Stomach (tissue), 9 donors: Measurements from ENCODE around the gene ELF4. TPM values are rescaled to one million over a fixed set of nuclear protein-coding genes. Genes with fewer than 3 reads are reported as not detected.
A peak's percentile ranks its signal among the peaks of the same experiment; 100 is the strongest.

Experiments
- DNase-seq, 2 donors: peaks; one replicate each; pipeline versions ENCODE4 v3.0.0 to v3.0.0-alpha.2; 2013 to 2019
- H3K27ac ChIP-seq, 5 donors: fragments of 200-600 bp in 4 of 5; sonication (generic) in 4 of 5; one replicate each; pipeline ENCODE4 v1.5.1; 2013 to 2019; ENCODE audit warnings: mild to moderate bottlenecking in 1 of 5, moderate library complexity in 1 of 5
- H3K27me3 ChIP-seq, 3 donors: fragments of 200-600 bp; sonication (generic); one replicate each; pipeline ENCODE4 v1.5.1; 2017 to 2019; ENCODE audit warnings: mixed run types in 1 of 3
- H3K36me3 ChIP-seq, 4 donors: fragments of 200-600 bp; sonication (generic); 1 replicate in 3 of 4; 2 replicates in 1 of 4; pipeline ENCODE4 v1.5.1; 2016 to 2019
- H3K4me1 ChIP-seq, 4 donors: fragments of 200-600 bp; sonication (generic); one replicate each; pipeline ENCODE4 v1.5.1; 2016 to 2019
- H3K4me3 ChIP-seq, 4 donors: fragments of 200-600 bp; sonication (generic) in 3 of 4; one replicate each; pipeline ENCODE4 v1.5.1; 2016 to 2019; ENCODE audit warnings: mild to moderate bottlenecking in 1 of 4
- H3K9me3 ChIP-seq, 4 donors: fragments of 200-600 bp; sonication (generic); one replicate each; pipeline ENCODE4 v1.5.1; 2016 to 2019
- EP300 ChIP-seq: sonication (generic); formaldehyde crosslinking; IDR thresholded peaks from one replicate; pipeline ENCODE4 v1.6.1; 2017; ENCODE audit warnings: antibody characterized with exemption
- POLR2A ChIP-seq, 4 donors: fragments of 450-650 bp; IDR thresholded peaks; one replicate each; pipeline ENCODE4 v1.6.1; 2016; ENCODE audit warnings: antibody characterized with exemption in 4 of 4, control low read depth in 2 of 4, mild to moderate bottlenecking in 1 of 4, moderate library complexity in 1 of 4
- POLR2AphosphoS5 ChIP-seq, 3 donors: sonication (generic); formaldehyde crosslinking; IDR thresholded peaks; one replicate each; pipeline ENCODE4 v1.6.1; 2016; ENCODE audit warnings: antibody characterized with exemption in 3 of 3
- WGBS, 5 donors: extraction: QIAGEN DNeasy Blood & Tissue Kit in 3 of 5; methylation state at CpG; one replicate each; pipeline versions ENCODE4 v1.1.5 to v1.1.7; 2013 to 2018; 5-methylcytosine and 5-hydroxymethylcytosine counted together
- intact Hi-C: fragments of 100-400 bp; cut with DNase I; formaldehyde crosslinking; loops from one replicate; pipeline ENCODE4 v1.15.1; 2023; ENCODE audit warnings: low total_unique reads
- polyA plus RNA-seq, 3 donors: library from polyadenylated mRNA; stranded (reverse); fragments of 200-250 nt; gene quantifications; one replicate each; pipeline ENCODE4 v1.2.3, GENCODE V29; 2013
- total RNA-seq, 5 donors: library from RNA; depleted of rRNA; stranded (reverse); fragments of >200 nt; gene quantifications; one replicate each; pipeline versions ENCODE4 v1.1.0 to v1.2.3, GENCODE V29; 2014 to 2016
- TF ChIP-seq, protein P1 (sequence below), 7 experiments: fragments of 450-650 bp in 4 of 7; fragments of 200-600 bp in 3 of 7; sonication (generic) in 3 of 7; IDR thresholded peaks; one replicate each; pipeline ENCODE4 v1.5.1; 2016 to 2019; ENCODE audit warnings: antibody characterized with exemption in 7 of 7, control low read depth in 2 of 7, mild to moderate bottlenecking in 1 of 7
- donor health status: healthy with polysubstance abuse.
- donor health status: Bipolar disorder and iron deficiency.
- donor health status: healthy.

Gene ELF4
- total and polyA plus RNA-seq, 8 donors = 3.9 to 34.5 (median 12.7) TPM

DNA sequence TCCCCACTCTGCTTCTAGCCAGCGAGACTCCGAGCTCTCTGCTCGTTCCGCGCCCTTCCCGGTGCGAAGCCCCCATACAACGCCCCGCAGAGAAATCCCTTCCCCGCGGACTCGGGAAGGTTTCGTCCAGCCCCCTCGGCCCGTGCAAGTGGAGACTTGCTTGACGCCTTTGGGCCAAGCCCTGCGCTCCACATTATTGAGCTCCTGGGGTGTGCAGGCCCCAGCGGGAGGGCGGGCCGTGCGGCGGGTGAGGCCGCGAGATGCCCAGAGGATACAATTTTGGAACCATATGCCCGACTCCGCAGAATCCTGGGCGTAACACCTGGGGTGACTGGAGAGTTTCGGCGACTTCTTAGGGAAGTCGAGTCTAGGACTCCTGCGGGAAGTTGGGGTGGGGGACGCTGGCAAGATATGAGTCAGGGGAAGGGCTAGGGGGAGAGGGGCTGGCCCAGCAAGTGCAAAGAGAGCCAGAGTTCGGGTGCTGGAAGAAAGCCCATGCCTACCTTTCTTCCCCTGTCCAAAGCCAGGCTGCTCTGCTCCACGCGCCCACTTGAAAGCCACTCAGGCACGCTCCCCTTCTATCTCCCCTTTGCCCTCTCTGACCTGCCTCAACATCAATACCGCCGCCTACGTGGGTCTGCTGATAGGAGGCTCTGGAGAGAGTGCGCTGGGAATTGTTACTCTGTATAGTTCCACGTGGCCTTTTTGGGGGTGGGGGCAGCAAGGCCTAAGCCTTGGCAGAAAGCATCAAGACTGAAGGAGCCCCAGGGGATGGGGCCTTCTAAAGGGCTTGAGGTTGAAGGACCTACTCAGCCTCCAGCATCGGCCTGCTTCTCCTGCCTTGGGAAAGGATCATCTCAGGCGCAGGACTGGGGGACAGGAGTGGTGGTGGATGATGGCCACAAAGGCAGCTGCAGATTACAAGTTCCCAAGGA is 1.2 kb upstream of the ELF4 start:
- DNase-seq = peak in 1 of 2 donors; percentile 55
- H3K27ac ChIP-seq = peak overlapping the region; percentile 76 to 96 (median 93)
- H3K9me3 ChIP-seq = peaks cover 0 to 3% (median 0%) of the 10 kb centered on the region in 4 donors
- peak overlapping the region; percentile 56 to 72 (median 60) for H3K4me3 ChIP-seq
- H3K36me3 ChIP-seq = no peaks in the 10 kb centered on the region
- intact Hi-C loops = no loop called here
- 22 to 64% (median 45%) methylated on average over 36 to 43 of the region's 43 CpGs for WGBS, 5 donors
- peaks cover 6 to 37% (median 21%) of the 10 kb centered on the region in 4 donors for H3K4me1 ChIP-seq
- no peak for TF ChIP-seq EP300
- no peak for TF ChIP-seq POLR2A (IDR thresholded peaks at IDR 0.05)
- TF ChIP-seq POLR2AphosphoS5 (IDR thresholded peaks at IDR 0.05) = no peak
- TF ChIP-seq, protein P1, sequence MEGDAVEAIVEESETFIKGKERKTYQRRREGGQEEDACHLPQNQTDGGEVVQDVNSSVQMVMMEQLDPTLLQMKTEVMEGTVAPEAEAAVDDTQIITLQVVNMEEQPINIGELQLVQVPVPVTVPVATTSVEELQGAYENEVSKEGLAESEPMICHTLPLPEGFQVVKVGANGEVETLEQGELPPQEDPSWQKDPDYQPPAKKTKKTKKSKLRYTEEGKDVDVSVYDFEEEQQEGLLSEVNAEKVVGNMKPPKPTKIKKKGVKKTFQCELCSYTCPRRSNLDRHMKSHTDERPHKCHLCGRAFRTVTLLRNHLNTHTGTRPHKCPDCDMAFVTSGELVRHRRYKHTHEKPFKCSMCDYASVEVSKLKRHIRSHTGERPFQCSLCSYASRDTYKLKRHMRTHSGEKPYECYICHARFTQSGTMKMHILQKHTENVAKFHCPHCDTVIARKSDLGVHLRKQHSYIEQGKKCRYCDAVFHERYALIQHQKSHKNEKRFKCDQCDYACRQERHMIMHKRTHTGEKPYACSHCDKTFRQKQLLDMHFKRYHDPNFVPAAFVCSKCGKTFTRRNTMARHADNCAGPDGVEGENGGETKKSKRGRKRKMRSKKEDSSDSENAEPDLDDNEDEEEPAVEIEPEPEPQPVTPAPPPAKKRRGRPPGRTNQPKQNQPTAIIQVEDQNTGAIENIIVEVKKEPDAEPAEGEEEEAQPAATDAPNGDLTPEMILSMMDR (IDR thresholded peaks at IDR 0.05) = no peak
- no peaks in the 10 kb centered on the region for H3K27me3 ChIP-seq

DNA sequence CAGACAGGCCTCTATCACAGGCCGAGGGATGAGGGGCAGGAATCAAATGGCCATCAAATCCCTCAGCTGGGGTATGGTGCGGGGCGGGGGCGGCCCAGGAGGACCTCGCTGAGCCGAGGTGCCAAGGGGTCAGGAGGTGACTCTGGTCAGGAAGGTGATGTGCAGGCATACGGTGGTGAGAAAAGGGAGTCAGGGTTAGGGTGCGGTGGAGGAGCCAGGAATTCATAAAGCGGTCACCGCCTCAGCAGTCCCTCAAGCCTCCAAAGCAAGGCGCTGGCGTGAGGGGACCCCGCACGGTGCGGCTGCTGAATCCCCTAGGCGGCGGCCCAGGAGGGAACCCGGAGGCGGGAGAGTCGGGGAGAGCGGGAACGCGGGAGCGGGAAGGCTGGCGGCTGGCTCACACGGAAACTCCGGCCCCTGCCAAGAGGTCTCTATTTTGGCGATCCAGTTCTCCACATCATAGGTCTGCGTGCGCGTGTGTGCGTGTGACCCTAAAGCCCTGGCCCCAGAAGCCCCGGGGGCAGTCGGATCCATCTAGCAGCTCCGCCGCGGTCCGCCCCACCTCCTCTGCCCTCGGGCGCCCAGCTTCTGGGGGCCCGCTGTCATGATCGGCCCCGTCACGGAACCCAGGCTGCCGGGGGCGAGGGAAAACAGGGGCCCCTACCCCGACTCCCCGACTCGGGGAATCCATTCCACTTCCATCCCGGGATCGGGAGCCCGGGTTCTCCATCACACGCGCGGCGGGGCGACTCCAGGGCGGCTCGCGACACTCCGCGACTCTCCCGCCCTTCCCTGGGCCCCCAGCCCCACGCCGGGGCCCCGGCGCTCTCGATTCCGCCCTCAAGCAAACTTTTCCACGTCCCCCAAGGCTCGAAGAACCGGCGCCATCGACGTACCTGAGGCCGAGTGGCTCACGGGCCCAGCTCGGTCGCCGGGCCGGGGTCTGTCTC is 593 bp downstream of the ELF4 start:
- peak in 1 of 2 donors; percentile 52 for DNase-seq
- intact Hi-C loops = no loop called here
- H3K36me3 ChIP-seq = no peaks in the 10 kb centered on the region
- H3K27me3 ChIP-seq = no peaks in the 10 kb centered on the region
- H3K4me1 ChIP-seq = peaks cover 6 to 53% (median 32%) of the 10 kb centered on the region in 4 donors
- TF ChIP-seq POLR2A (IDR thresholded peaks at IDR 0.05) = no peak
- peak overlapping the region; percentile 56 to 72 (median 60) for H3K4me3 ChIP-seq
- 1 to 45% (median 13%) methylated on average over 14 to 77 of the region's 81 CpGs for WGBS, 5 donors
- peak overlapping the region; percentile 92 to 96 (median 94) for H3K27ac ChIP-seq
- peaks cover 0 to 3% (median 0%) of the 10 kb centered on the region in 4 donors for H3K9me3 ChIP-seq

- WGBS, 5 donors = 12 to 52% (median 24%) methylated on average over 4 to 9 of the region's 9 CpGs
Observed at GRCh38 chrX:130108647-130109428, 1.5 kb downstream of the ELF4 start.

DNA sequence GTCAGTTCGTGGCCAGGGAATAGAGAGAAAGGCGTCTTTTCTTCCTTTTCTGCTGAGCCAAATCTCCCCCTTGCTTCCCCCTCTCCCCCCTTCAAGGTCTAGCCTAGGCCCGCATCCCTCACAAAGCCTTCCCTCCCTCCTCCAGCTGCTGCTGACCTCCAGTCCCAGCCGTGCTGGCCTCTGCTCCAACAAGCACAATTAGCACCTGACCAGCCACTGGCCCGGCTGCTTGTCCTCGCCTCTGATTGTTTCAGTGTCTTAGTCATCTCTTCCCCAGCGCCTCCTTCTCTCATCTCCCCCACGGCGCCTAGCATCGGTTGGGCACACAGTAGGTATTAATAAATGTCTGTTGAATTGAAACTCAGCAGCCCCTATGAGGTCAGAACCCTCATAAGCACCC is 4.2 kb downstream of the ELF4 start:
- peaks cover 6 to 56% (median 25%) of the 10 kb centered on the region in 4 donors for H3K4me1 ChIP-seq
- H3K27ac ChIP-seq = peak overlapping the region in 3 of 5 donors; percentile 12 to 42 (median 38)
- no peak overlapping the region for H3K4me3 ChIP-seq
- no peaks in the 10 kb centered on the region for H3K27me3 ChIP-seq
- H3K9me3 ChIP-seq = no peaks in the 10 kb centered on the region
- DNase-seq = no peak
- intact Hi-C loops = no loop called here
- 37 to 55% (median 48%) methylated on average over 7 to 10 of the region's 10 CpGs for WGBS, 5 donors
- TF ChIP-seq EP300 = no peak
- TF ChIP-seq POLR2A (IDR thresholded peaks at IDR 0.05) = no peak
- TF ChIP-seq POLR2AphosphoS5 (IDR thresholded peaks at IDR 0.05) = no peak
- TF ChIP-seq, protein P1 (IDR thresholded peaks at IDR 0.05) = no peak
- H3K36me3 ChIP-seq = no peaks in the 10 kb centered on the region

More at GRCh38 chrX:130108647-130109428, 1.5 kb downstream of the ELF4 start:
- TF ChIP-seq EP300 = no peak
- TF ChIP-seq POLR2AphosphoS5 (IDR thresholded peaks at IDR 0.05) = no peak
- TF ChIP-seq, protein P1 (IDR thresholded peaks at IDR 0.05) = no peak
- TF ChIP-seq POLR2A (IDR thresholded peaks at IDR 0.05) = no peak
- Histone ChIP-seq H3K36me3 (no peaks in the 10 kb centered on the region), H3K4me1 (peaks cover 6 to 60% (median 32%) of the 10 kb centered on the region in 4 donors), H3K4me3 (peak overlapping the region; percentile 56 to 72 (median 60)), H3K9me3 (peaks cover 0 to 3% (median 0%) of the 10 kb centered on the region in 4 donors), H3K27ac (peak overlapping the region; percentile 92 to 96 (median 94)), H3K27me3 (no peaks in the 10 kb centered on the region)
- intact Hi-C loops = no loop called here
- DNase-seq = peak in 1 of 2 donors; percentile 79
